Measurements from ENCODE around the gene ABCB9.

DNA sequence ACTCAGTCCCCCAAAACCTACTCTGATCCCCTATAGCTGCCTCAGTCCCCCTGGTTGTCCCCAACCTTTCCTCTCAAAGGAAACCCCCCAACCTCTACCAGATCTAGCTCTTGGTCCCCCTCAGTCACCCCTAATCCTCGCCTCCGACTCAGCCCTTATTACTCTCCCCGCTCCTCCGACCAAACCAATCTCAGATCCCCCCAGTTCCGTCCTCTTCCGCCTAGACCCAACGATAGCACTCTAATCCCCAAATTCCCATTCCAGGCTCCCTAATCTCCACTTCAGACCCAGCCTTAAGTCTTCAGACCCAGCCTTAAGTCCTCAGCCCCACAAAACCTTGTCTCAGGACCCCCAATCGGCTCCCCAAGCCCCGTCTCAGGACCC is 71.0 kb downstream of the ABCB9 start:
- TF ChIP-seq POLR2A (IDR thresholded peaks at IDR 0.05) (no peak), CTCF (IDR thresholded peaks at IDR 0.05) (no peak)

Data from suprapubic skin (tissue), 3 donors.